ENCODE results near the gene ACKR2. TPM values are rescaled to one million over a fixed set of nuclear protein-coding genes. Genes with fewer than 3 reads are reported as not detected.

The ACKR2 gene
- total and polyA plus RNA-seq, 2 donors (not counting 3 experiments of a cell fraction or from before 2014, with no cell fraction given): 0.01 TPM; not detected in 1

GRCh38 chr3:42764561-42765295 lies 44.5 kb upstream of the ACKR2 start:
- Histone ChIP-seq H3K36me3 (ENCODE audit: control insufficient read depth in 2 of 2, extremely low read depth in 1 of 2, insufficient read depth in 2 of 2, low read length in 2 of 2) (no peaks in the 10 kb centered on the region), H3K4me1 (ENCODE audit: control insufficient read depth, extremely low read depth, insufficient read depth, low read length) (no peaks in the 10 kb centered on the region), H3K4me2 (ENCODE audit: insufficient read depth, low read length) (no peak overlapping the region), H3K4me3 (replicated peaks in 1 of 3; ENCODE audit: insufficient read depth in 1 of 3, low read depth in 1 of 3, low read length in 3 of 3) (no peak overlapping the region), H3K27me3 (ENCODE audit: control insufficient read depth in 2 of 2, insufficient read depth in 2 of 2, low read length in 2 of 2) (no peaks in the 10 kb centered on the region), H4K20me1 (replicated peaks; ENCODE audit: control insufficient read depth, extremely low read depth, insufficient read depth, low read length) (no peaks in the 10 kb centered on the region), H3K27ac (ENCODE audit: insufficient read depth, low read depth, low read length) (no peak overlapping the region), H3K9me3 (replicated peaks; ENCODE audit: control insufficient read depth, insufficient read depth, low read length) (no peaks in the 10 kb centered on the region), H3K79me2 (ENCODE audit: control insufficient read depth, insufficient read depth, low read length) (no peaks in the 10 kb centered on the region), H2AFZ (ENCODE audit: low read depth, low read length) (no peak overlapping the region), H3K9me1 (replicated peaks; ENCODE audit: control insufficient read depth, extremely low read depth, insufficient read depth, low read length) (no peaks in the 10 kb centered on the region), H3K9ac (replicated peaks; ENCODE audit: extremely low read depth, insufficient read depth, low read length) (no peak overlapping the region)
- ChIA-PET POLR2A (no interaction called here), CTCF (interaction anchor here (1.0 kb wide), 1 partner anchor 9 kb away, joined by 4 read pairs; no protein-coding TSS in a partner anchor)
- no peak for DNase-seq (ENCODE audit: low read depth, low spot score)
- no peak for TF ChIP-seq GATA2 (IDR thresholded peaks at IDR 0.05; ENCODE audit: insufficient read depth, insufficient read length, low read depth, low read length)
- TF ChIP-seq MAX (IDR thresholded peaks at IDR 0.05; ENCODE audit: insufficient read depth, insufficient read length): no peak
- TF ChIP-seq CTCF (IDR thresholded peaks at IDR 0.05; ENCODE audit: extremely low read depth in 1 of 2, insufficient read depth in 1 of 2, low read depth in 1 of 2, low read length in 2 of 2): no peak
- TF ChIP-seq JUN (IDR thresholded peaks at IDR 0.05; ENCODE audit: borderline replicate concordance, insufficient read depth, insufficient read length, low read depth): no peak
- no peak for FAIRE-seq
- dilution Hi-C loops (cut with MboI; ENCODE audit: extremely low pct_ligation_motif_present, low sequenced_read_pairs) (no loop called here), intact Hi-C loops (cut with micrococcal nuclease) (no loop called here)
- no TSS peak for BruUV-seq (replicated peaks)

Data from endothelial cell of umbilical vein (primary cell).